Measurements from ENCODE around the gene SCARB1.
A peak's percentile ranks its signal among the peaks of the same experiment; 100 is the strongest.

SCARB1 gene

DNA sequence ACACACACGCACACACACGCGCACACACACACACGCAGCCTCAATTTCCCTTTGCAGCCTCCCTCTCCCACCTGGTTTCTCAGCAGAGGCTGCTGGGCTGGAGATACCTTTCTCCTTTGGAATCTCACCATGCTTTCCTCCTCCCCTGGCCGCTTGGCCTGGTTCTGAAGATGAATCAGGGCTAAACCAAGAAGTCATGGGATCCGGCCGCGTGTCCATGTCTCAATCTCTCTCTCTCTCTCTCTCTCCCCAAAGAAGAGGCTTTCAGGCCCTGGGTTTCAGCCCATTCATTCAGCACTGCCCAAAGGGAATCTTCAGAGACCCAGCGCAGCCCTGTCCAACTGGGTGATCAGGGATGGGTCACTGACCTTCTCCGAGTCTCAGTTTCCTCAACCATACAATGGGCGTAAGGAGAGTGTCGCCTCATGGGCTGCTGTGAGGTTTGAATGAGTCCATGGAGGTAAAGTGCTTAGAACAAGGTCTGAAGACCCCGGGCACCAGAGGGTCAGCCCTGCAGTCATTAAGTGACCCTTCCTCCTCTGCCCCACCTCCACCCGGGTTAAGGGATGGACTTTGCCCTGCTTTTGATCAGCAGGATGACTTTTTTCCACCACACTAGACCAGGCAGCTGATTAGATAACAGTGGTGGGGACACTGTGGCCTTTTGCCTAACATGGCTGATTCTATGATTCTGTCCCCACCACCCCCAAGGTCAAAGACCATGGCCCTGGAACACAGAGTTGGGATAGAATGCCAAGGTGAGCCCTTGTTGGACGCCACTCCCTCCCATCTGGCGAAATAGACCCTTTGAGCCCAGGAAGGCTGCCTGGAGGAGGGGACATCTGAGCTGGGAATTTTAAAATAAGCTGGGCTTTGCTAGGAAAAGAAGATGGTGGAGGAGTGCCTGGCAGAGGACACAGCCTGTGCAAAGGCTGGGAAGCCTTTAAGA, 42.1 kb downstream of the SCARB1 start:
- DNase-seq (ENCODE audit: low spot score), result no peak

GRCh38 chr12:124820199-124820598, 43.5 kb downstream of the SCARB1 start:
- DNase-seq (ENCODE audit: low spot score), result no peak

- DNase-seq (ENCODE audit: low spot score), result no peak
These were observed 44.1 kb downstream of the SCARB1 start for GRCh38 chr12:124819525-124819924.

DNA sequence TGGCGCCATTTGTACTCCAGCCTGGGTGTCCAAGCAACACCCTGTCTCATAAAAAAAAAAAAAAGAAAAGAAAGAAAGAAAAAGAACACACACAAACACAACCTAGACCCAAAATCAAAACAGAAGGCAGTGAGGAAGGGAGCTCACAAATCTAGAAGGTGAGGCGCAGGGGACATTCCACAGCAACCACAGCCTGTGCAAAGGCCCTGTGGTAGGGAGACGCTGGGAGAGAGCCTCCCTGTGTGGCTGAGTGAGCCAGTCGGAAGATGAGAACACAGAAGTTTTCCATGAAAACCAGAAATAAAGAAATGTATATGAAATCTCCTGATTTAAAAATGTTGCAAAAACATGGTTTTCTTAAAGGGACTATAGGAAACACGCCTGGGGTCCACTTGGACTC, 44.6 kb downstream of the SCARB1 start:
- DNase-seq (ENCODE audit: low spot score), result no peak

DNA sequence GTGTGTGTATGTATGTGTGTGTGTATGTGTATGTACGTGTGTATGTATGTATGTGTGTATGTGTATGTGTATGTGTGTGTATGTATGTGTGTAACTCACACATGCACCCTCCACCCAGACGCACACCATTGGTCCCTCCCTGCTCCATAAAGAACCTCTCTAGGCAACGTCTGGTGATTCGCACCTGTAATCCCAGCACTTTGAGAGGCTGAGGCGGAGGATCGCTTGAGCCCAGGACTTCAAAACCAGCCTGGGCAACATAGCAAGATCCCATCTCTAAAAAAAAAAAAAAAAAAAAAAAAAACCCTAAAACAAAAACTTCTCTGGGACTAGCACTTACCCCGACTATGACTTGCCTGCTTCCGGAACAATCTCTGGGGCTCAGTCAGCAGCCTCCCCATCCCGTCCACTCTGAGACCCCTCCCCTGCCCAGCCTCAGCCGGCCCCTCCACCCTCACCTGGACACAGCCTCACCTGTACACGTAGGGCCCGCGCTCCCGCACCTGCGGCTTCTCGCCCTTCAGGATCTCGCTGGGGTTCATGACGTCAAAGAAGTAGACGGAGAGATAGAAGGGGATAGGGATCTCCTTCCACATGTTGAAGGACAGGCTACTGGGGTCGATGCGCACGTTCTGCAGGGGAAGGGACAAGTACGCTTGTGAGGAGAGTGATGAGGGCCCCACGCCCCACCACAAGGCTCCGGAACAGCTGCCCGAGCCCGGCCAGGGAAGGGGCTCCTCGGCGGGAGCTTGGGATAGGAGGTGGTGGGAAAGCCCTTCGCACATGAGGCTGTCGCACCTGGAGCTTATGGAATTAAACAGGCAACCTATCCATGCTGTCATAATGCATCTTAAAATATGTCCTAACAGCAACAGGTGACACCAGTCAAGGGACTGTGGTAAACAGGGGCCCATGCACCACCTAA, 46.3 kb downstream of the SCARB1 start:
- DNase-seq (ENCODE audit: low spot score), result no peak

DNA sequence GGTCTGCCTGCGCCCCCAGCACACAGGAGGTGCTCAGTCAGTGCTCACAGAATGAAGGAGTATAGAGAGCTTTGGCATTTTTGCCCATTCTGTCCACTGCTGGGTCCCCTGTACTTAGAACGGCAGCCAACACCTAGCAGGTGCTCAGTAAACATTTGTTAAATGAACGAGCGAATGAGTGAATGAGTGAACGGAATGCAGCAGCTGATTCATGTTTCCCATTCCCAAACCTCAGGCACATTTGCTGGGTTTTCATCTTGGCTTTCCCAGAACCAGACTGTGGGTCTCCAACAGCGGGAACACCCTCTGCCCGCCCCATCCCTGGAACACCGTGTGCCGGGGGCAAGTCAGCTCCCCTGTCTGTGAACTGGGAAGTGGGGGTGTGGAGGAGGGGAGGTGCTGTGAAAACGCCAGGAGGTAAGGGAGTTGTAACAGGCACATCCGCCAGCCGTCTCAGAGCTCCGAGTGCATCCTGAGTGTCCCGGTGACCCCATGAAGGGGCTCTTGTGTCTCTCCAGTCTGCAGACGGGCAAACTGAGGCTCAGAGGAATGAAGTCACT, 47.3 kb downstream of the SCARB1 start:
- no peak for DNase-seq (ENCODE audit: low spot score)

DNA sequence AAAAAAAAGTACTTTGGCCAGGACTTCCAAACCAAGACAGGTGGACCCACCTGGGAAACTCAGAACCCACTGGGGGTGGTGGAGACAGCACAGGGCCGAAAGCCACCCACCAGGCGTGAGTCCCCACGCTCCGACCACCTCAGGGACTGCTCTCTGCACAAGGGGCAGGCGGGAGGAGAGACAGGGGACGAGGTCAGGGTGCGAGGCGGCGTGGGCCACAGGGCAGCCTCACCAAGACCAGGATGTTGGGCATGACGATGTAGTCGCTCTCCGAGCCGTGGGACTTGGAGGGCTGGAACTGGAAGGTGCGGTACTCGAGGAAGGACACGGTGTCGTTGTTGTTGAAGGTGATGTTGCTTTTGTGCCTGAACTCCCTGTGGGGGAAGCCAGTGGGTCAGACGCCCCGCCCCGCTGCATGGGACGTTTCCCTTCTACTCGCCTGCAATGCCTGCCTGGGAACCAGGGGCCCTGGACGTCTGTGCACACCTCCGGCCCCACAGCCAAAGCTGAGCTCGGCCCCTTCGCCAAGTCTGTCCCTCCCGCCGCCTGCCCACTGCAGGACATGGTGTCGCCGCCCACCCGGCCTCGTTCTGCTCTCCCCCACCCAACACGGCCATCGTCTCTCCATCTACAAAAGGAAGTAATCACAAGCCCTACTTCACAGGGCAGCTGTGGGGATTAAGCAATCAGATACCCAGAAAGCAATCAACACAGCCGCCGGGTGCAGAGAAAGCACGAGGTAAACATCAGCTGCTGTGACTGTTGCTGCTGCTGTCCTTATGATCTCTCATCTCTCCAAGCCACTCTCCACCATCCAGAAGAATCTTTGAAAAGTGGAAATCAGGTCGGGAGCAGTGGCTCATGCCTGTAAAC, 48.7 kb downstream of the SCARB1 start:
- DNase-seq (ENCODE audit: low spot score), result no peak

DNA sequence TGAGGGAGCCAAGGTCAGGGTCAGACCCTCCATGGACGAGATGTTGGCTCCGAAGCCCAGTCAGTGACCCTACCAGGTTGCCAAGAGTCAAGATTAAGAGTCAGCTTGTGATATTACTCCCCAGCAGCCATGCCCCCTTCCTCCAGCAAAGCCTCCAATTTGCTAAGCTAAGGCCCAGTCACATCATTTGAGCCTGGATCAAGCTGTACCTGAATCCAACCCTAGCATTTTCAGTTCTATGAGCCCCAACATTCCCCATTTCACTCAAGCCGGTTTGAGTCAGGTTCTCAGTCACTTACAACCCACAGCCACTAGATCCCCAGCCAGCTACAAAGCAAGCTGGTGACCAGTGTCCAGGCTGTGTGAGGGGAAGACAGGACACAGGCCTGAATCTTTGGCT, 49.9 kb downstream of the SCARB1 start:
- no peak for DNase-seq (ENCODE audit: low spot score)

- DNase-seq (ENCODE audit: low spot score), result no peak
These were observed 50.7 kb downstream of the SCARB1 start for GRCh38 chr12:124812979-124813378.

GRCh38 chr12:124812356-124812755, 51.3 kb downstream of the SCARB1 start:
- no peak for DNase-seq (ENCODE audit: low spot score)

- no peak for DNase-seq (ENCODE audit: low spot score)
These were observed 52.0 kb downstream of the SCARB1 start for GRCh38 chr12:124811633-124812032.

DNA sequence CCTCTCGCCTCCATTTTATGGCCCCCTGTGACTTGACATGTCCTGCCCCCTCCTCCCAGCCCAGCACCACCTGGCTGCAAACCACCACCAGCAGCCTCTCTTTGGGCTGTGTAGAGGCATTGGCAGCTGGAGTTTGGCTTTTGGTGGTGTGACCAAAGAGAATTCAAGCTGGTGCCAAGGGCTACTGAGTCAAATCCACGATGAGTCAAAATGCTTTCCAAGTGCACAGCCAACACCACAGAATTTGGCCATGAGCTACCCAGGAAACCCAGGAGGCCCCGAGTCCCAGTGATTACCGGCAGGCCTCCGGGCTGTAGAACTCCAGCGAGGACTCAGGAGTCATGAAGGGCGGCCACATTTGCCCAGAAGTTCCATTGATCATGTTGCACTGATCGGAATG, 53.8 kb downstream of the SCARB1 start:
- DNase-seq (ENCODE audit: low spot score), result no peak

GRCh38 chr12:124809391-124809790, 54.3 kb downstream of the SCARB1 start:
- DNase-seq (ENCODE audit: low spot score), result no peak

DNA sequence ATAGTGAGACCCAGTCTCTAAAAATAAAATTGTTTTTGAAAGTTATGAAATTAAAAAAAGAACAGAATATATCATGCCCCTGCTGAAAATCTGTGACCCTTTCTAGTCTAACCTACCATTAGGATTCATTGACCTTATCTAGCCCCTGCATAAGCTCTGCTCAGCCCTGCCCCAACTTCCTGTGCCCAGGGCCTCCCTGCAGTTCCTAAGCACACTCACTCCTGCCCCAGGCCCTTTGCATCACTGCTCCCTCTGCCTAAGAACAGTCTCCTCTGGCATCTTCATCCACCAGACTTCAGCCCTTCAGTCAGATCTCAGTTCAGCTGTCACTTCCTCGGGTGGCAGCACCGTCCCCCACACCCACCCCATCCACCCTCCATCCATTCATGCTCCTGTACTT, 55.4 kb downstream of the SCARB1 start:
- no peak for DNase-seq (ENCODE audit: low spot score)

- DNase-seq (ENCODE audit: low spot score), result no peak
These were observed 57.6 kb downstream of the SCARB1 start for GRCh38 chr12:124805876-124806668.

DNA sequence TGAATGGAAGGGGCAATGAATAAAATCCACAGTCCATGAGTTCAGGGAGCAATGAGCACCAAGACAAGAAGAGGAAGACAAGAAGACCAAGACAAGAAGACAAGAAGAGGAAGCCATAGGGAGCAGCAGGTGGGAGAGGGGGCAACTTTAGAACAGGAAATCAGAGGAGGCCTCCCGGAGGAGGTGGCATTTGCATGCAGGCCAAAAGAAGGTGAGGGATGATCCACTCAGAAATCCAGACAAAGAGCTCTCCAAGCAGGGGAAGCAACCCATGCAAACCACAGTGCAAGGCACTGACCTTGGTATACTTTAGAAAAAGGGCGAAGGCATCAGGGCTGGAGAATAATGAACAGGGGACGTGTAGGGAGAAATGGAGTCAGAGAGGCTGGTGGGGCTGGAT, 58.6 kb downstream of the SCARB1 start:
- DNase-seq (ENCODE audit: low spot score), result no peak

- DNase-seq (ENCODE audit: low spot score), result peak; percentile 81
These were observed 59.5 kb downstream of the SCARB1 start for GRCh38 chr12:124804011-124804621.

- no peak for DNase-seq (ENCODE audit: low spot score)
These were observed 61.3 kb downstream of the SCARB1 start for GRCh38 chr12:124802361-124802760.

GRCh38 chr12:124800506-124800905, 63.2 kb downstream of the SCARB1 start:
- DNase-seq (ENCODE audit: low spot score), result no peak

DNA sequence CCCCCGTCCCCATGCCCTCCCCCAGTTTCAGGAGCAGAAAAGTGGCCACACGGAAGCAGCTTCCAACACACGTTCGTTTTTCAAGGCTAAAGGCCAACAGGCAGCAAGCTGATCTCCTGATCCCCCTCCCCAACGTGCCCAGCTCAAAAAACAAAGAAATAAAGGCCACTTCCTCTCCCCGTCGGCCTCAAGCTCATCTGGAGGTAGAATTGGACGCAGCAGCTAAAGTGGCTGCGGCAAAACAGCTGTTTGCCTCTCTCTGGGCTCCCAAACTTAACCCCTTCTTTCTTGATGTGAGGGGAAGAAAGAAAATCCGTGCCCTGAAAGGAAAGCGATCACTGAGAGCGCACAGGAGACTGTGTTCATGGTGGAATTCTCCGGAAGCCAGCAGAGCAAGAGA, 66.3 kb downstream of the SCARB1 start:
- DNase-seq (ENCODE audit: low spot score), result peak; percentile 47

All from iPS-NIHi11 (cell line).